Naive B cell (primary cell): ENCODE data around the gene HLCS. TPM values are rescaled to one million over a fixed set of nuclear protein-coding genes. Genes with fewer than 3 reads are reported as not detected.

Experiments
- ATAC-seq, 2 donors: fragments of 150-1000 bp; cut with Tn5 transposase; 2 replicates each; pipeline ENCODE4 v1.10.0; 2021; ENCODE audit warnings: low read depth in 2 of 2, mild to moderate bottlenecking in 2 of 2, moderate library complexity in 2 of 2
- DNase-seq: peaks from one replicate; pipeline ENCODE4 v3.0.0; 2022
- H3K27ac Mint-ChIP-seq, 6 donors: one replicate each; pipeline ENCODE4 v1.8.0; 2020 to 2022; ENCODE audit warnings: mild to moderate bottlenecking in 6 of 6, mixed read lengths in 6 of 6, moderate library complexity in 5 of 6, inconsistent platforms in 2 of 6
- H3K27me3 Mint-ChIP-seq, 3 donors: one replicate each; pipeline ENCODE4 v1.8.0; 2021 to 2022; ENCODE audit warnings: mixed read lengths in 3 of 3, mild to moderate bottlenecking in 1 of 3
- H3K36me3 Mint-ChIP-seq, 2 donors: one replicate each; pipeline ENCODE4 v1.8.0; 2020 to 2022; ENCODE audit warnings: mixed read lengths in 2 of 2, inconsistent platforms in 1 of 2, mild to moderate bottlenecking in 1 of 2
- H3K4me1 Mint-ChIP-seq, 3 donors: one replicate each; pipeline ENCODE4 v1.8.0; 2020 to 2022; ENCODE audit warnings: mixed read lengths in 3 of 3, inconsistent platforms in 1 of 3, mild to moderate bottlenecking in 1 of 3, moderate library complexity in 1 of 3
- H3K4me3 Mint-ChIP-seq, 8 donors: one replicate each; pipeline ENCODE4 v1.8.0; 2020 to 2022; ENCODE audit warnings: mild to moderate bottlenecking in 8 of 8, mixed read lengths in 8 of 8, moderate library complexity in 8 of 8, inconsistent platforms in 2 of 8
- H3K9me3 Mint-ChIP-seq, 7 donors: one replicate each; pipeline ENCODE4 v1.8.0; 2020 to 2022; ENCODE audit warnings: mixed read lengths in 7 of 7, mild to moderate bottlenecking in 5 of 7, inconsistent platforms in 2 of 7, moderate library complexity in 1 of 7
- polyA plus RNA-seq, 6 donors: library from polyadenylated mRNA; unstranded; fragments of 300-500 nt; fragmentation: Illumina TruSeq; gene quantifications; one replicate each; pipeline ENCODE4 v1.2.3, GENCODE V29; 2021; ENCODE audit warnings: low read depth in 6 of 6

The HLCS gene
- polyA plus RNA-seq, 6 donors from 2014 or later = 5.5 to 8.4 (median 7.3) TPM

DNA sequence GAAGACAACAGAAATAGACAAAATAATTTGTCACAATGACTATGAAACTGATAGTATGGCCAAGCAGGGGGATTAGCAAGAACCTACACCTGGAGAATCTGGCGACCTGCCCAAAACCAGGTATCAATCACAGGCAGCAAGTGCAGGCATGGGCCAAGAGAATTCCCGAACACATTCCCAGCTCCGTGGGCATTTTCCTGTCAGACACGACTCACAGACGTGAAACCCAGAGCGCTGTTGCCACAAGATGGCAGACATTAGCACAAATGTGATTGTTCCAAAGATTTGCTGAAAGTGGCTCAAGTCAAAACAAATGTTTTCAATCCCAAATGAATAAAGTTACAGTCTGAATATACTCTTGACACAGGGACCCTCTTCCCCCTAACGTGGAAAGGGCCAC is 36.8 kb downstream of the HLCS start:
- Mint-ChIP-seq H3K9me3 (no peaks in the 10 kb centered on the region), H3K4me3 (no peak overlapping the region), H3K27me3 (no peaks in the 10 kb centered on the region), H3K27ac (peak overlapping the region in 1 of 6 donors; percentile 6), H3K4me1 (no peaks in the 10 kb centered on the region), H3K36me3 (peaks cover 4 to 5% of the 10 kb centered on the region in 2 donors)
- DNase-seq (no peak), ATAC-seq (no peak)

- ATAC-seq (no peak), DNase-seq (no peak)
- Mint-ChIP-seq H3K36me3 (peaks cover 0 to 5% of the 10 kb centered on the region in 2 donors), H3K4me1 (no peaks in the 10 kb centered on the region), H3K27me3 (no peaks in the 10 kb centered on the region), H3K9me3 (no peaks in the 10 kb centered on the region), H3K4me3 (no peak overlapping the region), H3K27ac (no peak overlapping the region)
Observed at GRCh38 chr21:36928960-36929359, 37.5 kb downstream of the HLCS start.

DNA sequence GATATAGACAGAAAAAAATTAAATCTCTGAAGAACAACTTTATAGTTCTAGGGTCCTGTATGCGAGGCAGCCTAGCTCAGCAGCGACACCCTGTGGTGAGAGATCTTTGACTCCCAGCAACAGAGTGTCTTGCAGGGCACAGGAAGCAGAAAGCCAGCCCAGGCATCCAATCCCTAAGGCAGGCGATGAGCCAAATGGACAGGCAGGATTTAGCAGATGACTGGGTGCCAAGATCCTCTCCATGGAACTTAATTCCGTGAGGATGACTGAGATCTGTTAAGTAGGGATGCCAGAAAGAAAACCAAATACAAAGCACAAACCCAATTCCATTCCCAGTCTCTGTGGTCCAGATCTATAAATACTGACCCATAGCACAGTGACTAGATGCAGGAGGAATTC is 38.8 kb downstream of the HLCS start:
- H3K4me1 Mint-ChIP-seq = no peaks in the 10 kb centered on the region
- no peaks in the 10 kb centered on the region for H3K36me3 Mint-ChIP-seq
- ATAC-seq (peak; percentile 41 to 66), DNase-seq (peak; percentile 27)
- H3K9me3 Mint-ChIP-seq = no peaks in the 10 kb centered on the region
- no peak overlapping the region for H3K27ac Mint-ChIP-seq
- no peak overlapping the region for H3K4me3 Mint-ChIP-seq
- no peaks in the 10 kb centered on the region for H3K27me3 Mint-ChIP-seq

- no peak for ATAC-seq
- Mint-ChIP-seq H3K36me3 (no peaks in the 10 kb centered on the region), H3K4me1 (no peaks in the 10 kb centered on the region), H3K4me3 (no peak overlapping the region), H3K9me3 (no peaks in the 10 kb centered on the region), H3K27ac (no peak overlapping the region), H3K27me3 (no peaks in the 10 kb centered on the region)
- no peak for DNase-seq
Observed at GRCh38 chr21:36926989-36927718, 39.3 kb downstream of the HLCS start.

- DNase-seq (no peak), ATAC-seq (no peak)
- no peaks in the 10 kb centered on the region for H3K27me3 Mint-ChIP-seq
- no peaks in the 10 kb centered on the region for H3K36me3 Mint-ChIP-seq
- no peaks in the 10 kb centered on the region for H3K4me1 Mint-ChIP-seq
- H3K4me3 Mint-ChIP-seq = no peak overlapping the region
- no peaks in the 10 kb centered on the region for H3K9me3 Mint-ChIP-seq
- no peak overlapping the region for H3K27ac Mint-ChIP-seq
Observed at GRCh38 chr21:36923270-36923669, 43.2 kb downstream of the HLCS start.

GRCh38 chr21:36922861-36923260 is 43.6 kb downstream of the HLCS start:
- Mint-ChIP-seq H3K27ac (no peak overlapping the region), H3K9me3 (no peaks in the 10 kb centered on the region), H3K27me3 (no peaks in the 10 kb centered on the region), H3K36me3 (no peaks in the 10 kb centered on the region), H3K4me3 (no peak overlapping the region), H3K4me1 (no peaks in the 10 kb centered on the region)
- DNase-seq = no peak
- no peak for ATAC-seq

- DNase-seq = no peak
- Mint-ChIP-seq H3K36me3 (no peaks in the 10 kb centered on the region), H3K4me1 (no peaks in the 10 kb centered on the region), H3K27ac (no peak overlapping the region), H3K9me3 (no peaks in the 10 kb centered on the region), H3K27me3 (no peaks in the 10 kb centered on the region), H3K4me3 (no peak overlapping the region)
- ATAC-seq = no peak
Observed at GRCh38 chr21:36918291-36918690, 48.2 kb downstream of the HLCS start.

GRCh38 chr21:36917471-36918158 is 48.9 kb downstream of the HLCS start:
- Mint-ChIP-seq H3K9me3 (no peaks in the 10 kb centered on the region), H3K36me3 (no peaks in the 10 kb centered on the region), H3K4me1 (no peaks in the 10 kb centered on the region), H3K4me3 (no peak overlapping the region), H3K27ac (no peak overlapping the region), H3K27me3 (no peaks in the 10 kb centered on the region)
- DNase-seq (no peak), ATAC-seq (no peak)

GRCh38 chr21:36916718-36917117 is 49.8 kb downstream of the HLCS start:
- no peak overlapping the region for H3K4me3 Mint-ChIP-seq
- no peak for ATAC-seq
- no peaks in the 10 kb centered on the region for H3K27me3 Mint-ChIP-seq
- H3K4me1 Mint-ChIP-seq = no peaks in the 10 kb centered on the region
- no peak overlapping the region for H3K27ac Mint-ChIP-seq
- no peaks in the 10 kb centered on the region for H3K9me3 Mint-ChIP-seq
- H3K36me3 Mint-ChIP-seq = no peaks in the 10 kb centered on the region
- no peak for DNase-seq

- Mint-ChIP-seq H3K4me3 (no peak overlapping the region), H3K27ac (no peak overlapping the region), H3K27me3 (no peaks in the 10 kb centered on the region), H3K9me3 (no peaks in the 10 kb centered on the region), H3K4me1 (no peaks in the 10 kb centered on the region), H3K36me3 (no peaks in the 10 kb centered on the region)
- DNase-seq = no peak
- ATAC-seq = no peak
Observed at GRCh38 chr21:36915696-36916245, 50.7 kb downstream of the HLCS start.

GRCh38 chr21:36915014-36915695 is 51.3 kb downstream of the HLCS start:
- H3K27ac Mint-ChIP-seq = peak overlapping the region in 1 of 6 donors; percentile 26

GRCh38 chr21:36914244-36915013 is 52.0 kb downstream of the HLCS start:
- no peaks in the 10 kb centered on the region for H3K27me3 Mint-ChIP-seq
- no peak overlapping the region for H3K4me3 Mint-ChIP-seq
- DNase-seq (no peak), ATAC-seq (no peak)
- no peaks in the 10 kb centered on the region for H3K36me3 Mint-ChIP-seq
- H3K4me1 Mint-ChIP-seq = no peaks in the 10 kb centered on the region
- no peak overlapping the region for H3K27ac Mint-ChIP-seq
- H3K9me3 Mint-ChIP-seq = no peaks in the 10 kb centered on the region

More at GRCh38 chr21:36915014-36915695, 51.3 kb downstream of the HLCS start:
- Mint-ChIP-seq H3K9me3 (no peaks in the 10 kb centered on the region), H3K4me1 (no peaks in the 10 kb centered on the region), H3K4me3 (no peak overlapping the region), H3K36me3 (no peaks in the 10 kb centered on the region), H3K27me3 (no peaks in the 10 kb centered on the region)
- ATAC-seq (no peak), DNase-seq (no peak)
